Right cardiac atrium (tissue), 5 donors: ENCODE data around the gene ALDH16A1. TPM values are rescaled to one million over a fixed set of nuclear protein-coding genes. Genes with fewer than 3 reads are reported as not detected.

Source experiments
- ATAC-seq, 2 donors: fragments of 200-7000 bp; cut with Tn5 transposase; one replicate each; pipeline versions ENCODE4 v1.8.0 to v1.9.1; 2020; ENCODE audit warnings: moderate library complexity in 2 of 2, mild to moderate bottlenecking in 1 of 2
- DNase-seq, 3 donors: peaks; one replicate each; pipeline ENCODE4 v3.0.0-alpha.2; 2020
- H3K27ac ChIP-seq: one replicate; pipeline ENCODE4 v1.5.1; 2013; ENCODE audit warnings: mild to moderate bottlenecking, low read length, control low read depth, moderate library complexity
- H3K27me3 ChIP-seq: one replicate; pipeline ENCODE4 v1.6.1; 2013; ENCODE audit not compliant: control insufficient read depth, insufficient read depth
- H3K4me1 ChIP-seq: one replicate; pipeline ENCODE4 v1.6.1; 2013; ENCODE audit warnings: low read length; ENCODE audit not compliant: control insufficient read depth, insufficient read depth
- H3K4me3 ChIP-seq: one replicate; pipeline ENCODE4 v1.5.1; 2013; ENCODE audit warnings: low read length, control low read depth
- H3K9me3 ChIP-seq: one replicate; pipeline ENCODE4 v1.6.1; 2013; ENCODE audit warnings: low read length; ENCODE audit not compliant: control insufficient read depth
- WGBS: extraction: QIAGEN DNeasy Blood & Tissue Kit; methylation state at CpG from one replicate; pipeline ENCODE4 v1.1.7; 2013; 5-methylcytosine and 5-hydroxymethylcytosine counted together
- intact Hi-C, 4 donors: fragments of 100-400 bp; cut with DNase I; formaldehyde crosslinking; loops; one replicate each; pipeline versions ENCODE4 v1.11.0 to v1.14.0; 2022 to 2023
- polyA plus RNA-seq: library from polyadenylated mRNA; stranded (reverse); fragments of 200-250 nt; gene quantifications from one replicate; pipeline ENCODE4 v1.2.3, GENCODE V29; 2013
- total RNA-seq, 4 donors: library from RNA; stranded (reverse); fragmentation: NEBNext Ultra II Directional; extraction: Animal tissue kit (Norgen Biotek cat#: 25700); gene quantifications; one replicate each; pipeline ENCODE4 v1.2.1, GENCODE V29; 2021
- donor health status: healthy with polysubstance abuse.
- donor health status: DM: no; HTN: yes; CAD: no.
- donor health status: DM: no; HTN: no; CAD: no.
- donor health status: DM: no; HTN: yes; CAD: no; lungs with severe emphysema.
- donor health status: DM: yes; HTN: yes; CAD: no.

Gene ALDH16A1
- total and polyA plus RNA-seq, 5 donors = 9.3 to 17.7 (median 11.4) TPM

DNA sequence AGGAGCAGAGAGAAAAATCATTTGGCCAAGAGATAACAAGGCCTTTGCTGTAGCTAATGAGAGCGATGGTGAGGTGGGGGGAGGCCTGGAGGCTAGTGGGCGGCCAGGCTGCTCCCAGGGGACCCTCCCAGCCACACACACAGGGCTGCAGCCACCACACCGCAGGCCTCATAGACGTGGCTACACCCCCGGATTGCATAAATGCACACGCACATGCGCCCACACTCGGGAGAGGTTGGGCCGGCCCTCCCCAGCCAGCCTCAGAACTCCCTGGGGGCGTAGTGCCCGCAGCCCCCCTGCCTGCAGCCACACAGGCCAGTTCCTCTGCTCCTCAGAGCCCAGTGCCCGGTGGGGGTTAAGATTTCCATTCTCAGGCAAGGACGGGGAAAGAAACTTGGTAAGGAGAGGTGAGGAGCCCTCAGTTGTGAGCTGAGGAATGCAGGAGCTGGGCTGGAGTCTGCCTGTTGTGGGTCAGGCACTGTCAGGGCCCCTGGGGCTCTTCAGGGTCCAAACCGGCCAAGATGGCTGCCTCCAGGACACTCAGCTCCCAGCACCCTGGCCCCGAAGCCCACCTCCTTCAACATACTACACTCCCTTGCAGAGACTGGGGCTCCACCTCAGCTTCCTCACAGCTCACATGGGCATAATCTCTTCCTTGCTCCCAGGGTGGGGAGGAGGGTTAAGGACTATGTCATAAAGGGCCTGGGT lies 37.8 kb upstream of the ALDH16A1 start:
- Histone ChIP-seq H3K27ac (no peak overlapping the region), H3K4me1 (no peaks in the 10 kb centered on the region), H3K27me3 (no peaks in the 10 kb centered on the region), H3K9me3 (no peaks in the 10 kb centered on the region), H3K4me3 (no peak overlapping the region)
- DNase-seq (no peak), ATAC-seq (no peak)
- intact Hi-C loops = no loop called here
- WGBS = 49% methylated on average over 15 of the region's 15 CpGs

DNA sequence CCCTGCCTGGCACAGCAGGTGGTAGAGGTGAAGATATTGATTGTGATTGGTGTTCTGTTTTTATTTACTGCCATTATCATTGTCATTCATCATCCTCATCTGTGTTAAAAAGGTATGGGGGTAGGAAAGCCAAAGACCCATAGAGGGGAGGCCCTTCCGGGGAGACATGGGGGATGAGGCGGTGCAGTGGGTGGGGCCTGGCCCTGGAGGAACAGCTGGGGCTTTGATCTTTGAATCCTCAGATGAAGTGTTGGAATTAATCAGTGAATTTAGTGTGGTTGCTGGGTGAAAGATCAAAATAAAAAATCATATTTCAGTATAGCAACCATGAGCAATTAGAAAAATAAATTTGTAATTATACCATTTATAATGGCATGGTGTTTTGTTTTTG lies 37.2 kb upstream of the ALDH16A1 start:
- 92% methylated on average over 2 of the region's 2 CpGs for WGBS
- H3K27me3 ChIP-seq = no peaks in the 10 kb centered on the region
- no peak overlapping the region for H3K4me3 ChIP-seq
- DNase-seq (no peak), ATAC-seq (no peak)
- intact Hi-C loops = no loop called here
- no peak overlapping the region for H3K27ac ChIP-seq
- H3K4me1 ChIP-seq = no peaks in the 10 kb centered on the region
- no peaks in the 10 kb centered on the region for H3K9me3 ChIP-seq

DNA sequence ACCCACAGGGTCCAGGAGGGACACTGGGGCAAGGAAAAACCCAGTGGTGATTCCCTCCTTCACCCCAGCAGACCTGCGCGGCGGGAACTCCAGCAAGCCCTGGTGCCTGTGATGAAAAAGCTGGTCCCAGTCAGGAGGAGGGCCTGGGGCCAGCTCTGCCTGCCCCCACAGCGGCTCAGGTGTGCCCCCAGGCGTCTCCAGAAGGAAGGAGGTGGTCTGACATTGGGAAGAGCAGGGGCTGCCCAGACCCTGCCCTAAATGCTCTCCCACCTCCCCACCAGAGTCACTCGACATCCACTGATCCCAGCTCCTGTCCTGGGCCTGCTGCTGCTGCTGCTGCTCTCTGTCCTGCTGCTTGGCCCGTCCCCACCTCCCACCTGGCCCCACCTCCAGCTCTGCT lies 35.9 kb upstream of the ALDH16A1 start:
- no peak for ATAC-seq
- intact Hi-C loops = no loop called here
- Histone ChIP-seq H3K27me3 (no peaks in the 10 kb centered on the region), H3K4me1 (no peaks in the 10 kb centered on the region), H3K4me3 (no peak overlapping the region), H3K27ac (no peak overlapping the region), H3K9me3 (no peaks in the 10 kb centered on the region)
- 62% methylated on average over 7 of the region's 7 CpGs for WGBS
- no peak for DNase-seq

DNA sequence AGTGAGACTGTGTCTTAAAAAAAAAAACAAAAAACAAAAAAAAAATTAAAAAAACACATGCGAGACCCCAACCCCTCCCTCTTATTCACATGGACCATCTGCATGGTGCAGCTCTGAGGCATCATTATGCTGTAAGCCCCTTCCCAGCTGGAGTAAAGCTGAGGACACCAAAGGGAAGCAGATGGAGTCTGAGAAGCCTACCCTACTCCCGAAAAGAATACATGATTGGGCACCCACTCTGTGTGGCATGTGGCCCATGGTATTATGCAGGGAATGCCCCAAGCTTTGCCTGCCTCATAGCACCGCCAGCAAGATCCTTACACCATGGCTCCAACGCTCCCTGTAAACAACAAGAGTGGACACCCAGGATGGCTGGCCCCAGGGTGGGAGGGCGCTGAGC lies 34.5 kb upstream of the ALDH16A1 start:
- H3K27ac ChIP-seq = no peak overlapping the region
- H3K27me3 ChIP-seq = no peaks in the 10 kb centered on the region
- intact Hi-C loops = no loop called here
- DNase-seq = no peak
- H3K9me3 ChIP-seq = no peaks in the 10 kb centered on the region
- ATAC-seq = no peak
- no peaks in the 10 kb centered on the region for H3K4me1 ChIP-seq
- no peak overlapping the region for H3K4me3 ChIP-seq
- 85% methylated on average over 5 of the region's 5 CpGs for WGBS

DNA sequence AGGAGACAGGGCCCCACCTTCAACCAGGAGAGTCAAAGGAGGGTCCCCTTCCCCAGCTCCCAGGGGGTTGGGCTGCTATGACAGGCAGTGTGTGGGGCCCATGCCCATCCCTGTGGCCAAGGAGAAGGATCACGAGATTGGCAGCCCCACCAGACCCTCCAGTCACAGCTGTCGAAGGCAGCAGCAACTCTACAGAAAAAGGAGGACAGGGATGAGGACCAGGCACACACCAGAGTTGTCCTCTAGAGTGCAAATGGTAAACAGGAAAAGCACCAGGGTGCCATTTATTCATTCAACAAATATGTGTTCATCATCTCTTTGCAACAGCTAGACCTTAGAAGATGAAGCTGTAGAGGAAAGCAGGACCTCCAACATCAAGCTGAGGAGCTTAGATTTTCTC lies 33.9 kb upstream of the ALDH16A1 start:
- no peak overlapping the region for H3K27ac ChIP-seq
- H3K4me1 ChIP-seq = no peaks in the 10 kb centered on the region
- ATAC-seq (no peak), DNase-seq (no peak)
- intact Hi-C loops = no loop called here
- 82% methylated on average over 2 of the region's 2 CpGs for WGBS
- H3K4me3 ChIP-seq = no peak overlapping the region
- no peaks in the 10 kb centered on the region for H3K9me3 ChIP-seq
- H3K27me3 ChIP-seq = no peaks in the 10 kb centered on the region

DNA sequence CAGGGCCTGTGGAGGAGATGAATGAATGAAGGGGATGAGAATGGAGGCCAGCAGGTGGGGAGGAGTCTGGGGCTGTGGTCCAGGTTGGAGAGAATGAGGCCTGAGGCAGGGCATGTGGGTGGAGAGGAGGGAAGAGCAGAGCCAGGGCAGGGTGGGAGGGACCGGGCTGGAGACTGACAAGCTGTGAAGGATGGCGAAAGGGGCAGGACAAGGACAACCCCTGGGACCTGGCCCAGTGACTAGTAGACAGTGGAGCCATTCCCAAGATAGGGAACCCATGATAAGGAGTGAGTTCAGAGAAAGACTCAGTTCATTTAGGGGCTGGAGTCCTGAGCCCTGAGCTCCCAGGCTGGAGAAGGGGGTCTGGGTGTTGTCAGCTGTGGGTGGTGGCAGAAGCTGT lies 32.8 kb upstream of the ALDH16A1 start:
- 66% methylated on average over 2 of the region's 2 CpGs for WGBS
- no peaks in the 10 kb centered on the region for H3K27me3 ChIP-seq
- ATAC-seq = no peak
- H3K27ac ChIP-seq = no peak overlapping the region
- intact Hi-C loops = loop anchor here in 1 of 4 donors (10.0 kb wide), 1 partner anchor 195 kb away; no protein-coding TSS in a partner anchor
- no peaks in the 10 kb centered on the region for H3K4me1 ChIP-seq
- H3K9me3 ChIP-seq = no peaks in the 10 kb centered on the region
- H3K4me3 ChIP-seq = no peak overlapping the region
- DNase-seq = no peak

DNA sequence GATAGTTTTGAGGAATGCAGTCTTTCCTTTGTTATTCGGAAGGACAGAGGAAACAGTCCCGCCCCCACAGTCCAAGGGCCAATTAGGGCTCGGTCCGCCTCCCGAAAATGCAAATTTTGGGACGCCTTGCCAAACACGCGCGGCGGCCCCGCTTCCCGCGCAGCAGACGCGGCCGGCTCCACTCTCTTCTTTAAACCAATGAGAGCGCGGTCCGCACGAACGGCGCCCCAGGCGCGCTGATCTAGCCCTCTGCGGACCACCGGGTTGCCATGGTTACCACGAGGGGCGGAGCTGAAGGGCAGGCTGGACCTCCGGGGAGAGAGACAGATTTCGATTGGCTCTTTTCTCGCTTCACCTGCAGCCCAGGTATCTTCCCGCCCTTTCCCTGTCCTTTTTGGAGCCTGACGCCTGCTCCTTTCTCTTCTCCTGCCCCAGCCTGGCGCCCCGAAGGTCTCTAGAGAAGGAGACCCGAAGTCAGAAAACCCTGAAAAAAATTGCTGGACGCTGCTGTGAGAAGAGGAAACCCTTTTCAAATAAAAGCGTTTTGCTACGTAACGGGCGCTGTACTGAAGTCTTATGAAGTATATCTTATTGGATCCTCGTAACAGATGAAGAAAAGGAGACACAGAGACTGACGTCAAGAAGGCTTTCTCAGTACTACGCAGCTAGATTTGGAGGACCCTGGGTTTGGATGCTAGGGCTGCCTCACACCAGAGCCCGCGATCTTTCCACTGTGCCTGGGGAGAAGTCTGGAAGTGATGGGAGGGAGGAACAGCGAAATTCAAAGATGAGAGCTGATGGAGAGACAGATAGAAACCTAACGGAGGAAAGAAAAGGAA lies 31.8 kb upstream of the ALDH16A1 start:
- H3K9me3 ChIP-seq = no peaks in the 10 kb centered on the region
- no peaks in the 10 kb centered on the region for H3K4me1 ChIP-seq
- intact Hi-C loops = loop anchor here in 1 of 4 donors (10.0 kb wide), 1 partner anchor 196 kb away; no protein-coding TSS in a partner anchor
- peak; percentile 80 to 93 (median 90) for DNase-seq
- peak overlapping the region; percentile 4 for H3K4me3 ChIP-seq
- ATAC-seq = peak; percentile 70 to 87
- no peaks in the 10 kb centered on the region for H3K27me3 ChIP-seq
- 8% methylated on average over 48 of the region's 48 CpGs for WGBS
- H3K27ac ChIP-seq = no peak overlapping the region

DNA sequence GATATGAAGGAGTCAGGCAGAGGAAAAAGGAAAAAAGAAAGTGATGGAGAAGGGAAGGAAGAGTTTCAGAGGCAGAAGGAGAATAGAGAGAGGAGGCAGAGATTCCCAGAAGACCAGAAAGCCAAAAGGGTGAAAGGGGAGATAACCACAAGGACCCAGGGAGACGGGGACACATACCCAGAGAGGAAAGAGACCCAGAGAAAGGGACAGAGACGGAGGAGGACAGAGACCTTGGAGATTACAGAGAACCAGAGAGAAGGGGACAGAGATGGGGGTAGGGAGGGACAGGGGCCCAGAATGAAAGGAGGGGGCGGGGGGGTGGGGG lies 31.2 kb upstream of the ALDH16A1 start:
- H3K4me3 ChIP-seq = no peak overlapping the region
- no peak overlapping the region for H3K27ac ChIP-seq
- no peak for ATAC-seq
- WGBS = 16% methylated on average over 3 of the region's 3 CpGs
- no peaks in the 10 kb centered on the region for H3K27me3 ChIP-seq
- no peaks in the 10 kb centered on the region for H3K4me1 ChIP-seq
- DNase-seq = no peak
- intact Hi-C loops = loop anchor here in 1 of 4 donors (10.0 kb wide), 1 partner anchor 197 kb away; no protein-coding TSS in a partner anchor
- H3K9me3 ChIP-seq = no peaks in the 10 kb centered on the region

DNA sequence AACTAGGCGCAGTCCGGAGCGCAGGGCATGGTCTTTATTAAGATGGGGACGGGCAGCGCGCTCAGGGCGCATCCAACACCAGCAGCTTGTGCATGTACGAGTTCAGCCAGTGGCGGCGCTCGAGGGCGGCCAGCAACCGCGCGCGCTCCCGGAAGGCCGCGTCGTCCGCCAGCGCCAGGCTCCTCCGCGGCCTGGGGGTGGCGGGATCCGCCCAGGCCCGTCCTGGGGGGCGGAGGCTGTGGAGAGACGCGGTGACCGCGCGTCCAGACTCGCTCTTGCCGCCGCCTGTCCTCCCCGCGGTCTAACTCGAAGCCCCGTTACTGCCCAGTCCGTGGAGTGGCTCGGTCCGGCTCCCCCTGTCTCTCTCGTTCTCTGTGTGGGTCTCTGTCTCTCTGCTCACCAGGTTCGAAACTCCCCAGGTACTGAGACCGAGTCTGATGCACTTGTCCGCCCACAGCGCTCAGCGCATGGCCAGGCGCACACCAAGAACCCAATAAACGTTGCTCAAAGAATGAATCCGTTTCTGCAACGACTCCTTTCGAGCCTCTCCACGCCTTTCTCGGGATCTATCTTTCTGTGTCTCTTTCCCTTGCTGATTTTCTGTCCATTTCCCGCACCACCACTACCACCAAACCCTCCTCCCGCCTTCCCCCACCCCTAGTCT lies 30.5 kb upstream of the ALDH16A1 start:
- no peaks in the 10 kb centered on the region for H3K4me1 ChIP-seq
- H3K4me3 ChIP-seq = peak overlapping the region; percentile 0
- 2% methylated on average over 58 of the region's 58 CpGs for WGBS
- H3K27me3 ChIP-seq = no peaks in the 10 kb centered on the region
- DNase-seq = peak; percentile 46 to 78 (median 73)
- ATAC-seq = peak; percentile 52 to 67
- H3K27ac ChIP-seq = no peak overlapping the region
- intact Hi-C loops = loop anchor here in 1 of 4 donors (10.0 kb wide), 1 partner anchor 198 kb away; no protein-coding TSS in a partner anchor
- no peaks in the 10 kb centered on the region for H3K9me3 ChIP-seq

DNA sequence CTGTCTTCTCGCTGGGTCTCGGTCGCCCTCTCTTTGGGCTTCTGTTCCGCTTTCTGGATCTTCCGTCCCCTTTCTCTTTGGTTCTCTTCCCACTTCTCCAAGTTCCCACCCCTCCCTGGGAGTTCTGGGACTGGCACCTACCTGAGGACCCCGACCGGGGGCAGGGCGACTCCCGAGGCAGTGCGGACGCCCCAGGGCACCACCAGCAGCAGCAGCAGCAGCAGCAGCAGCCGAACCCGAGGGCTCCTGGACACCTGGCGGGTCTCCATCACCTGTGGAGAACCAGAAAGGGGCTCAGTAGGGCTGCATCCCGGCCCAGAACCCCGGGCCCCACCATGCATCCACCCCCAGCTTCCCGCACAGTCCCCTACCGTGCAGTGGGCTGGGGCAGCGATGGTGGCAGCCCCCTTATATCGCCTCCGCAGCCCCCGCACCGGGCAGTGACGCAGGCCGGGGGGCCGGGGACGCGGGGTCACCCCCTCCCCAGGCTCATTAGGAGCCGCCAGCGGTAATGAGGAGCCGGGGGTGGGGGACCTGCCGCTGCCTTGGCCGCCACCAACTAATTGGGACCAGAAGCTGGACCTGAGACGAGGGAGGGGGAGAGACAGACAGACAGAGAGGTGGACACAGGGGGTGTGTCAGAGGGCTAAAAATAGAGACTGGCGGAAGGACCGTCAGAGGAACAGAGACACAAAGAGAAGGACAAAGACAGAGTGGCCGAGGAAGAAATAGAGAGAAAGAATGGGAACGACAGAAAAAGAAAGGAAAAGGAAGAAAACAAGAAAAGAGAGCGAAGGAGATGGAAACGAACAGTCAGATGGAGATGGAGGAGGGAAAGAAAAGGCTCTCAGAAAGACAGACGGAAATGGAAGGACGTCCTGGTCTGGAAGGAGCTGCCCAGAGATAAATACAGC lies 29.7 kb upstream of the ALDH16A1 start, which contains the start of gene PTH2:
Gene PTH2 (minus strand): TSS at position 371 of the 914 bp plus-strand sequence. CDS start 102 bp downstream, at position 269.
- no peaks in the 10 kb centered on the region for H3K27me3 ChIP-seq
- 6% methylated on average over 42 of the region's 42 CpGs for whole genome bisulfite sequencing
- intact Hi-C loops = loop anchor here in 1 of 4 donors (10.0 kb wide), 1 partner anchor 199 kb away; no protein-coding TSS in a partner anchor
- no peaks in the 10 kb centered on the region for H3K4me1 ChIP-seq
- H3K27ac ChIP-seq = no peak within 1 kb of the TSS
- no peaks in the 10 kb centered on the region for H3K9me3 ChIP-seq
- H3K4me3 ChIP-seq = peak within 1 kb of the TSS; percentile 0
- ATAC-seq = no peak
- peak in 1 of 3 donors; percentile 26 for DNase-seq
